Neural cell (in vitro differentiated cells): ENCODE measurements around the gene PEX6.

Experiments used
- CTCF ChIP-seq: fragments of 450-650 bp; IDR thresholded peaks from 2 replicates; pipeline ENCODE4 v1.5.1; 2014; ENCODE audit warnings: antibody characterized with exemption, mild to moderate bottlenecking, moderate library complexity; ENCODE audit not compliant: poor library complexity, severe bottlenecking
- EP300 ChIP-seq: fragments of 450-650 bp; conservative IDR thresholded peaks from 2 replicates; pipeline ENCODE4 v1.6.1; 2014; ENCODE audit warnings: antibody characterized with exemption, mild to moderate bottlenecking, moderate library complexity; ENCODE audit not compliant: poor library complexity, severe bottlenecking
- EZH2 ChIP-seq: fragments of 200-600, 300-800 bp; shearing (Covaris generic), sonication (generic); IDR thresholded peaks from 2 replicates; pipeline ENCODE4 v1.6.1; 2014; ENCODE audit warnings: antibody characterized with exemption, low read length, borderline replicate concordance, mild to moderate bottlenecking; ENCODE audit not compliant: insufficient read depth, poor library complexity, severe bottlenecking
- MXI1 ChIP-seq: fragments of 450-650 bp; conservative IDR thresholded peaks from 2 replicates; pipeline ENCODE4 v1.6.1; 2014; ENCODE audit warnings: antibody characterized with exemption, mild to moderate bottlenecking; ENCODE audit not compliant: poor library complexity, severe bottlenecking
- POLR2AphosphoS5 ChIP-seq: IDR thresholded peaks from 2 replicates; pipeline ENCODE4 v1.6.1; 2012
- SMC3 ChIP-seq: fragments of 450-650 bp; conservative IDR thresholded peaks from 2 replicates; pipeline ENCODE4 v1.6.1; 2014; ENCODE audit warnings: antibody characterized with exemption, mild to moderate bottlenecking, moderate library complexity; ENCODE audit not compliant: poor library complexity
- TAF1 ChIP-seq: IDR thresholded peaks from 2 replicates; pipeline ENCODE4 v1.6.1; 2012; ENCODE audit warnings: low read depth
- TF ChIP-seq, protein P1 (sequence below): IDR thresholded peaks from 2 replicates; pipeline ENCODE4 v1.6.1; 2012; ENCODE audit warnings: borderline replicate concordance

DNA sequence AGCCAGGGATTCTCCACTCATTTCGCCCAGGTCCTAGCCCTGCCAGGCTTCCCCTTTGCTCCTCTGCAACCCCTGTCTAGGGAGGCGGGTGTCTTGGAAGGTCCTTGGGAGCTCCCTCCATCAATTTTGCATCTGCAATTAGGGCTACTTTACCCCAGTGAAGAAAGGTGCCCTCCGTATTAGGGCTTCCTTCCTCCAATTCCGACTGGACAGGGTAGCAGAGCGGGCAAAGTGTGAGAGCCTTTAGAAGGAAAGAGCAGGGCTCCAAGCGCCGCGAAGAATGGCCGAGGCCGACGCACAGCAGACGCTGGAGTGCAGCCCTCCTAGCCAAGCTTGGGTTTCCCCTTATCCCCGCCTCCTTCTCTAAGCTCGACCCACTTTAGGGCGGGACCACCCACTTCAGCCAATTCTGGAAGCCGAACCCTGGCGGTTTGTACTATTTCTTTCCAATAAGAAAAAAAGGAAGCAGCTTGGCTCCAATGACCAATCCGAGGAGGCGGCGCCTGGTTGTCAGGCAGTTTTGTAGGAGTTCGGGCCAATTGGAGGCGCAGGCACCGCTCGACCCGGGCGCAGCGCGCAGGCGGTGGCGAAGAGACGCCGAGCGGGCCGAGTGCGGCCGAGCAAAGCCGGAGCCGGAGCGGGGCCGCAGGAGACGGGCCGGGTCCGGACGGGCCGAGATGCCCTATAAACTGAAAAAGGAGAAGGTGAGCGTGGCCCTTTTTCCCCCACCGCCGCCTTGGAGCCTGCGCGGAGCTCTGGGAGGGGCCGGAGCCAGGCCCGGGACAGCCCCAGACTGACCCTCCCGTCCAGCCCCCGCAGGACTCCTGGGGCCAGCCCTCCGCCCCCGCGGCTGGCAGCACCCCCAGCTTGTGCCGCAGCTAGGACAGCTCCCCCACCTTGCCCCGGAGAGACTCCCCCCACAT, 5.3 kb upstream of the PEX6 start, which contains the start of gene PPP2R5D:
- peak; percentile 7 for TF ChIP-seq CTCF
- no peak for TF ChIP-seq EP300
- TF ChIP-seq EZH2, result no peak
- peak; percentile 92 for TF ChIP-seq TAF1
- TF ChIP-seq, protein P1, sequence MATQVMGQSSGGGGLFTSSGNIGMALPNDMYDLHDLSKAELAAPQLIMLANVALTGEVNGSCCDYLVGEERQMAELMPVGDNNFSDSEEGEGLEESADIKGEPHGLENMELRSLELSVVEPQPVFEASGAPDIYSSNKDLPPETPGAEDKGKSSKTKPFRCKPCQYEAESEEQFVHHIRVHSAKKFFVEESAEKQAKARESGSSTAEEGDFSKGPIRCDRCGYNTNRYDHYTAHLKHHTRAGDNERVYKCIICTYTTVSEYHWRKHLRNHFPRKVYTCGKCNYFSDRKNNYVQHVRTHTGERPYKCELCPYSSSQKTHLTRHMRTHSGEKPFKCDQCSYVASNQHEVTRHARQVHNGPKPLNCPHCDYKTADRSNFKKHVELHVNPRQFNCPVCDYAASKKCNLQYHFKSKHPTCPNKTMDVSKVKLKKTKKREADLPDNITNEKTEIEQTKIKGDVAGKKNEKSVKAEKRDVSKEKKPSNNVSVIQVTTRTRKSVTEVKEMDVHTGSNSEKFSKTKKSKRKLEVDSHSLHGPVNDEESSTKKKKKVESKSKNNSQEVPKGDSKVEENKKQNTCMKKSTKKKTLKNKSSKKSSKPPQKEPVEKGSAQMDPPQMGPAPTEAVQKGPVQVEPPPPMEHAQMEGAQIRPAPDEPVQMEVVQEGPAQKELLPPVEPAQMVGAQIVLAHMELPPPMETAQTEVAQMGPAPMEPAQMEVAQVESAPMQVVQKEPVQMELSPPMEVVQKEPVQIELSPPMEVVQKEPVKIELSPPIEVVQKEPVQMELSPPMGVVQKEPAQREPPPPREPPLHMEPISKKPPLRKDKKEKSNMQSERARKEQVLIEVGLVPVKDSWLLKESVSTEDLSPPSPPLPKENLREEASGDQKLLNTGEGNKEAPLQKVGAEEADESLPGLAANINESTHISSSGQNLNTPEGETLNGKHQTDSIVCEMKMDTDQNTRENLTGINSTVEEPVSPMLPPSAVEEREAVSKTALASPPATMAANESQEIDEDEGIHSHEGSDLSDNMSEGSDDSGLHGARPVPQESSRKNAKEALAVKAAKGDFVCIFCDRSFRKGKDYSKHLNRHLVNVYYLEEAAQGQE, result peak; percentile 90
- TF ChIP-seq POLR2AphosphoS5, result peak; percentile 95
- TF ChIP-seq MXI1, result peak; percentile 38
- no peak for TF ChIP-seq SMC3
